ENCODE data around the gene CHI3L1. TPM values are rescaled to one million over a fixed set of nuclear protein-coding genes. Genes with fewer than 3 reads are reported as not detected.

Gene CHI3L1
- total RNA-seq, 1 donor from 2014 or later = 85.1 TPM

GRCh38 chr1:203225071-203225470 lies 38.6 kb upstream of the CHI3L1 start:
- intact Hi-C loops (cut with DNase I) = no loop called here
- TF ChIP-seq CTCF (IDR thresholded peaks at IDR 0.05) = no peak
- no peak overlapping the region for H3K4me3 ChIP-seq
- ATAC-seq (no peak), DNase-seq (no peak)
- H3K9me3 ChIP-seq = no peaks in the 10 kb centered on the region
- no peaks in the 10 kb centered on the region for H3K36me3 ChIP-seq
- no peaks in the 10 kb centered on the region for H3K4me1 ChIP-seq
- no peak overlapping the region for H3K27ac ChIP-seq
- no peaks in the 10 kb centered on the region for H3K27me3 ChIP-seq

DNA sequence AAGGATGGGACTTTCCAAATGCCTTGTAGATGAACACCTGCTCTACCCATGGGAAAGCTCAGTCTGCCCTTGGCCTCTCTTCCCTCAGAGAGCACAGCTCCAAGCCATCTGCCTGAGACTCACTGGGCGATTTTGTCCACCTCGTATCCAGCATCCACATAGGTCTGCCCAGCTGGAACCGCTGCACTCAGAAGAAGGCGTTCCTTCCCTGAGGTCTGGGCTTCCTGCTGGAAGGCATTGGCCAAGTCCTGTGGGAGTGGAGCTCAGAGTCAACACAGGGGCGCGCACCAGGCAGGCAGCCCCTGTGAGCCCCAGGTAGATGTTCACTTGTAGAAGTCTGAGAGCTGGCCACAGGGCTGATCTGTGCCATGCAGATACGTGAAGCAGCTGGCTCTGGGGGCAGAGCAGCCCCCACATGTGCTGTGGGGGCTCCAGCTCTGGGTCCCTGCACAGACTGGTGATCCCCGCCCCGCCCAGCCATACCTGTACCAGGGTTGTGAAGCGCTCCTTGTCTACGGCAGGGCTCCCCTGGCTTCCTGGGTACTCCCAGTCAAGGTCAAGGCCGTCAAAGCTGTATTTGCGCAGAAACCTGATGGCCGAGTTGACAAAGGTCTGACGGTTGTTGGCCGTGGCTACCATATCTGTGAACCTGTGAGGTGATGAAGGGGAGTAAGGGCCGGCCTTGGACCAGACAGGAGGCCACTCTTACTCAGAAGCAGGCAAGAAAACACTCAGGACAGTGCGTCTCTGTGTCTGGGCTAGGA lies 36.7 kb upstream of the CHI3L1 start:
- no peaks in the 10 kb centered on the region for H3K9me3 ChIP-seq
- no peaks in the 10 kb centered on the region for H3K36me3 ChIP-seq
- intact Hi-C loops (cut with DNase I) = no loop called here
- DNase-seq (no peak), ATAC-seq (no peak)
- H3K27me3 ChIP-seq = no peaks in the 10 kb centered on the region
- H3K27ac ChIP-seq = no peak overlapping the region
- no peaks in the 10 kb centered on the region for H3K4me1 ChIP-seq
- no peak overlapping the region for H3K4me3 ChIP-seq
- no peak for TF ChIP-seq CTCF (IDR thresholded peaks at IDR 0.05)

DNA sequence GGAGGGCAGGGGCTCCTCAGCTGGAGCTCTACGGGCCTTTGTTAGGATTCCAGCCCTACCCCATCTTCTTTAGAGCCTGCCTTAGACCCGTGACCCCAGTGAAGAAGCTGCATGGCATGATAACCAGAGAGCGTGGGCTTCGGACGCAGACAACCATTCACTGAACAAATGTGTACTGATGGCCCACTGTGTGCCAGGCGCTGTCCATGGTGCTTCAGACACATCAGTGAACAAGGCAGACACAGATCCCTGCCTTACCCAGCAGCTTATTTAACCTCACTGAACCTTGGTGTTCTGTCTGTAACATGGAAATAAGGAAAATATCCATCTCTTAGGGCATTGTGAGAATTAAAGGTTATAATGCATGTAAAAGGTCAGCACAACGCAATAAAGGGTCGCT lies 33.4 kb upstream of the CHI3L1 start:
- TF ChIP-seq CTCF (IDR thresholded peaks at IDR 0.05) = no peak
- peaks cover 9% of the 10 kb centered on the region for H3K4me1 ChIP-seq
- no peaks in the 10 kb centered on the region for H3K27me3 ChIP-seq
- H3K36me3 ChIP-seq = no peaks in the 10 kb centered on the region
- no peaks in the 10 kb centered on the region for H3K9me3 ChIP-seq
- ATAC-seq = no peak
- no peak for DNase-seq
- intact Hi-C loops (cut with DNase I) = loop anchor here (5.0 kb wide), 2 partner anchors 98 to 183 kb away; no protein-coding TSS in a partner anchor
- H3K4me3 ChIP-seq = no peak overlapping the region
- H3K27ac ChIP-seq = no peak overlapping the region

- no peak overlapping the region for H3K4me3 ChIP-seq
- no peaks in the 10 kb centered on the region for H3K9me3 ChIP-seq
- no peak for TF ChIP-seq CTCF (IDR thresholded peaks at IDR 0.05)
- DNase-seq (no peak), ATAC-seq (no peak)
- H3K4me1 ChIP-seq = peaks cover 9% of the 10 kb centered on the region
- intact Hi-C loops (cut with DNase I) = loop anchor here (5.0 kb wide), 2 partner anchors 97 to 182 kb away; no protein-coding TSS in a partner anchor
- no peaks in the 10 kb centered on the region for H3K36me3 ChIP-seq
- H3K27me3 ChIP-seq = no peaks in the 10 kb centered on the region
- no peak overlapping the region for H3K27ac ChIP-seq
These were observed 32.7 kb upstream of the CHI3L1 start for GRCh38 chr1:203219171-203219570.

GRCh38 chr1:203217668-203218067 lies 31.2 kb upstream of the CHI3L1 start:
- no peak for TF ChIP-seq CTCF (IDR thresholded peaks at IDR 0.05)
- intact Hi-C loops (cut with DNase I) = loop anchor here (5.0 kb wide), 2 partner anchors 95 to 180 kb away; no protein-coding TSS in a partner anchor
- ATAC-seq (no peak), DNase-seq (no peak)
- Histone ChIP-seq H3K4me3 (no peak overlapping the region), H3K4me1 (peaks cover 9% of the 10 kb centered on the region), H3K36me3 (no peaks in the 10 kb centered on the region), H3K9me3 (no peaks in the 10 kb centered on the region), H3K27me3 (no peaks in the 10 kb centered on the region), H3K27ac (no peak overlapping the region)

Measured in upper lobe of right lung (tissue), 1 donor.